ENCODE data around the gene CROT.

CROT gene

GRCh38 chr7:87330316-87330715 lies 15.1 kb upstream of the CROT start:
- H3K4me3 ChIP-seq (ENCODE audit: low read depth, low read length): no peak overlapping the region
- TF ChIP-seq, protein P1, sequence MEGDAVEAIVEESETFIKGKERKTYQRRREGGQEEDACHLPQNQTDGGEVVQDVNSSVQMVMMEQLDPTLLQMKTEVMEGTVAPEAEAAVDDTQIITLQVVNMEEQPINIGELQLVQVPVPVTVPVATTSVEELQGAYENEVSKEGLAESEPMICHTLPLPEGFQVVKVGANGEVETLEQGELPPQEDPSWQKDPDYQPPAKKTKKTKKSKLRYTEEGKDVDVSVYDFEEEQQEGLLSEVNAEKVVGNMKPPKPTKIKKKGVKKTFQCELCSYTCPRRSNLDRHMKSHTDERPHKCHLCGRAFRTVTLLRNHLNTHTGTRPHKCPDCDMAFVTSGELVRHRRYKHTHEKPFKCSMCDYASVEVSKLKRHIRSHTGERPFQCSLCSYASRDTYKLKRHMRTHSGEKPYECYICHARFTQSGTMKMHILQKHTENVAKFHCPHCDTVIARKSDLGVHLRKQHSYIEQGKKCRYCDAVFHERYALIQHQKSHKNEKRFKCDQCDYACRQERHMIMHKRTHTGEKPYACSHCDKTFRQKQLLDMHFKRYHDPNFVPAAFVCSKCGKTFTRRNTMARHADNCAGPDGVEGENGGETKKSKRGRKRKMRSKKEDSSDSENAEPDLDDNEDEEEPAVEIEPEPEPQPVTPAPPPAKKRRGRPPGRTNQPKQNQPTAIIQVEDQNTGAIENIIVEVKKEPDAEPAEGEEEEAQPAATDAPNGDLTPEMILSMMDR (IDR thresholded peaks at IDR 0.05; ENCODE audit: insufficient read depth, low read depth, low read length, missing control alignments): no peak
- DNase-seq (ENCODE audit: low read depth): no peak

GRCh38 chr7:87330942-87331341 lies 14.5 kb upstream of the CROT start:
- H3K4me3 ChIP-seq (ENCODE audit: low read depth, low read length): no peak overlapping the region
- no peak for DNase-seq (ENCODE audit: low read depth)
- TF ChIP-seq, protein P1 (IDR thresholded peaks at IDR 0.05; ENCODE audit: insufficient read depth, low read depth, low read length, missing control alignments): no peak

GRCh38 chr7:87331687-87332252 lies 13.7 kb upstream of the CROT start:
- TF ChIP-seq, protein P1 (IDR thresholded peaks at IDR 0.05; ENCODE audit: insufficient read depth, low read depth, low read length, missing control alignments): no peak
- DNase-seq (ENCODE audit: low read depth): no peak
- no peak overlapping the region for H3K4me3 ChIP-seq (ENCODE audit: low read depth, low read length)

DNA sequence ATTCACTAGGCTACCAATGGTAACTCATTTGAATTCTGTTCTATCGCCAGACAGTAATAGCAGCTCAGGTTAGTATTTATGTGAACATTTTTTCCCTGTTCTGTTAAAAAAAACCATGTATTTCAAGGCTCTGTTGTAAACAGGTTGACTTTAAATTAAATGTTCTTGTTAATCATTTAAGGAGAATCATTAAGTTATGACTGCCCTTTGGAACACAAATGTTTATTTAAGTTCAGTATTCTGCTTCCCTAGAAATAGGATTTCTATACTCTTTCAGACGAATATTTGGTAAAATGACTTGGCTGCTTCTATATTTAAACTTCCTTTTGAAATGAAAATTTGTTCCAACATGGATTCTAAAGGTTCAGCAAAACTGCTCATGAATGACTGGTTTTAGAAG lies 13.1 kb upstream of the CROT start:
- DNase-seq (ENCODE audit: low read depth): no peak
- TF ChIP-seq, protein P1 (IDR thresholded peaks at IDR 0.05; ENCODE audit: insufficient read depth, low read depth, low read length, missing control alignments): no peak
- H3K4me3 ChIP-seq (ENCODE audit: low read depth, low read length): no peak overlapping the region

- DNase-seq (ENCODE audit: low read depth): no peak
- H3K4me3 ChIP-seq (ENCODE audit: low read depth, low read length): no peak overlapping the region
- TF ChIP-seq, protein P1 (IDR thresholded peaks at IDR 0.05; ENCODE audit: insufficient read depth, low read depth, low read length, missing control alignments): no peak
Observed at GRCh38 chr7:87336136-87336535, 9.3 kb upstream of the CROT start.

GRCh38 chr7:87337331-87337730 lies 8.1 kb upstream of the CROT start:
- no peak overlapping the region for H3K4me3 ChIP-seq (ENCODE audit: low read depth, low read length)
- TF ChIP-seq, protein P1 (IDR thresholded peaks at IDR 0.05; ENCODE audit: insufficient read depth, low read depth, low read length, missing control alignments): no peak
- no peak for DNase-seq (ENCODE audit: low read depth)

DNA sequence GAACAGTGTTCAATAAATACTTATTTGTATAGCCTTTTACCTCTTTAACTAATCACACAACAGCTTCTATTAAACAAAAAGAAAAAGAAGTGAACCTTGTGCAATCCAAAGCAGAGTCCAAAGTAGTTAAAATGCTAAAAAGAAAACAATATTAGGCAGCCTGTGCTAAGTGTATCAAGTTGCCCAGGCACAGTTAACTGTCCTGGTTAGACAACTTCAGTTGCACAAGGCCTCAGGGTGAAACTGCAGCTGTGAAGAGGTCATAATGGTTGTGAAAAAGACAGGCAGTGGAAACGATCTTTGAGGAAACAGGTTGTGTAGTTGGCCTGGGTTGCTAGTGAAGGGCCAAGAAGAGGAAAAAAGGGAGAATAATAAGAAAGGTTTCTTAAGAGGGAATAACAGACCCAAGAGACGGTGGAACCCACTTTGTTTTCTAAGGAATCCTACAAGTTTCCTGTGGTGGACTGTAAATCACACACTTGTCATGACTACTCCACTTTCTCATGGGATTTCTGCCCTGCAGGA lies 6.0 kb upstream of the CROT start:
- no peak overlapping the region for H3K4me3 ChIP-seq (ENCODE audit: low read depth, low read length)
- no peak for DNase-seq (ENCODE audit: low read depth)

More for the DNA sequence above, 6.0 kb upstream of the CROT start:
- TF ChIP-seq, protein P1 (IDR thresholded peaks at IDR 0.05; ENCODE audit: insufficient read depth, low read depth, low read length, missing control alignments): no peak

Data from GM12865 (cell line).